GM19043 (cell line): ENCODE results near the gene TIAM2.

Experiments
- ATAC-seq: cut with Tn5 transposase; IDR thresholded peaks from one replicate; pipeline ENCODE4 v1.9.1; 2021; ENCODE audit warnings: low read depth; ENCODE audit not compliant: unreplicated experiment

TIAM2 gene

GRCh38 chr6:155054491-155055250 lies 59.6 kb downstream of the TIAM2 start:
- no peak for ATAC-seq

- no peak for ATAC-seq
These were observed 60.6 kb downstream of the TIAM2 start for GRCh38 chr6:155055729-155056128.

- ATAC-seq: no peak
These were observed 61.6 kb downstream of the TIAM2 start for GRCh38 chr6:155056756-155057155.

GRCh38 chr6:155061381-155061780 lies 66.3 kb downstream of the TIAM2 start:
- ATAC-seq: no peak

- no peak for ATAC-seq
These were observed 67.8 kb downstream of the TIAM2 start for GRCh38 chr6:155062866-155063341.

GRCh38 chr6:155064303-155064702 lies 69.2 kb downstream of the TIAM2 start:
- ATAC-seq: no peak

GRCh38 chr6:155066361-155066760 lies 71.2 kb downstream of the TIAM2 start:
- ATAC-seq: no peak

- no peak for ATAC-seq
These were observed 72.0 kb downstream of the TIAM2 start for GRCh38 chr6:155066921-155067680.

- no peak for ATAC-seq
These were observed 73.0 kb downstream of the TIAM2 start for GRCh38 chr6:155067956-155068615.

- no peak for ATAC-seq
These were observed 74.4 kb downstream of the TIAM2 start for GRCh38 chr6:155069543-155069942.

GRCh38 chr6:155075930-155076695 lies 81.0 kb downstream of the TIAM2 start:
- ATAC-seq: no peak

GRCh38 chr6:155077331-155077730 lies 82.2 kb downstream of the TIAM2 start:
- ATAC-seq: no peak

GRCh38 chr6:155077784-155078183 lies 82.7 kb downstream of the TIAM2 start:
- ATAC-seq: no peak

GRCh38 chr6:155078331-155078745 lies 83.2 kb downstream of the TIAM2 start:
- no peak for ATAC-seq

- peak; percentile 50 for ATAC-seq
These were observed 84.9 kb downstream of the TIAM2 start for GRCh38 chr6:155079985-155080452.

GRCh38 chr6:155080881-155081845 lies 86.0 kb downstream of the TIAM2 start:
- ATAC-seq: no peak

GRCh38 chr6:155084431-155085123 lies 89.5 kb downstream of the TIAM2 start:
- ATAC-seq: no peak

- ATAC-seq: no peak
These were observed 90.6 kb downstream of the TIAM2 start for GRCh38 chr6:155085582-155086257.
